Ovary (tissue), 3 donors: ENCODE measurements around the gene ZNF546.

Experiments
- CTCF ChIP-seq, 3 donors: fragments of 450-650 bp in 2 of 3; fragments of 200-600 bp in 1 of 3; IDR thresholded peaks; one replicate each; pipeline versions ENCODE4 v1.5.1 to v1.8.0; 2016 to 2022; ENCODE audit warnings: antibody characterized with exemption in 3 of 3, mild to moderate bottlenecking in 1 of 3
- EP300 ChIP-seq: sonication (generic); formaldehyde crosslinking; IDR thresholded peaks from one replicate; pipeline ENCODE4 v1.6.1; 2017; ENCODE audit warnings: antibody characterized with exemption
- POLR2A ChIP-seq: fragments of 450-650 bp; IDR thresholded peaks from one replicate; pipeline ENCODE4 v1.6.1; 2017; ENCODE audit warnings: antibody characterized with exemption, mild to moderate bottlenecking, moderate library complexity
- donor health status: DM: no; HTN: no; CAD: no.

GRCh38 chr19:39969266-39969665 lies 27.6 kb upstream of the ZNF546 start:
- TF ChIP-seq POLR2A (no peak), CTCF (IDR thresholded peaks at IDR 0.05) (no peak), EP300 (no peak)
